Measurements from ENCODE around the gene FKBP1A. TPM values are rescaled to one million over a fixed set of nuclear protein-coding genes. Genes with fewer than 3 reads are reported as not detected.

The FKBP1A gene
- total RNA-seq, 1 experiment from 2014 or later = 196 TPM

- Mint-ChIP-seq H3K4me3 (no peak overlapping the region), H3K27me3 (ENCODE audit: low read depth) (peaks cover 1% of the 10 kb centered on the region; the same call in 1 of the 2 replicates), H3K4me1 (no peaks in the 10 kb centered on the region), H3K36me3 (ENCODE audit: insufficient read depth in 1 of 3, low read depth in 3 of 3) (peaks cover 0 to 18% (median 14%) of the 10 kb centered on the region in 3 experiments; a peak in 6 of 7 replicates), H3K9me3 (peaks cover 10 to 14% of the 10 kb centered on the region in 2 experiments), H3K27ac (peak overlapping the region in 1 of 3 experiments; percentile 36; a peak in 1 of 7 replicates)
- H2BK15ac ChIP-seq (ENCODE audit: low read depth, low read length) = no peak overlapping the region
- no peak overlapping the region for H4K8ac ChIP-seq (replicated peaks; ENCODE audit: insufficient read length, low read depth, low read length)
- no peak overlapping the region for H2BK120ac ChIP-seq (ENCODE audit: low read depth, low read length, poor library complexity, severe bottlenecking)
- H3K79me2 ChIP-seq (ENCODE audit: insufficient read depth, low read length) = no peaks in the 10 kb centered on the region
- H4K20me1 ChIP-seq (ENCODE audit: control insufficient read depth, insufficient read depth, insufficient read length) = no peaks in the 10 kb centered on the region
- H3K23ac ChIP-seq (ENCODE audit: insufficient read length, low read depth, low read length) = no peak overlapping the region
- H3K4me2 ChIP-seq (ENCODE audit: insufficient read depth, insufficient read length, low read length) = no peak overlapping the region
- H3K27me3 ChIP-seq (ENCODE audit: insufficient read depth, low read length) = no peaks in the 10 kb centered on the region; the same call in 1 of the 2 replicates
- no peak overlapping the region for H3K27ac ChIP-seq (ENCODE audit: insufficient read length, low read depth, low read length)
- H4K91ac ChIP-seq (ENCODE audit: insufficient read length, low read depth, low read length) = no peak overlapping the region
- H2BK5ac ChIP-seq (ENCODE audit: insufficient read length, low read length) = no peak overlapping the region
- no peak overlapping the region for H3K18ac ChIP-seq (ENCODE audit: insufficient read length, low read depth, low read length)
- no peak overlapping the region for H2BK12ac ChIP-seq (ENCODE audit: insufficient read length, low read depth, low read length)
- H2BK20ac ChIP-seq (ENCODE audit: low read depth, low read length, poor library complexity, severe bottlenecking) = no peak overlapping the region
- H3K4me1 ChIP-seq (ENCODE audit: insufficient read depth, low read length) = no peaks in the 10 kb centered on the region
- no peaks in the 10 kb centered on the region for H3K23me2 ChIP-seq (ENCODE audit: insufficient read length, low read depth, low read length, poor library complexity, severe bottlenecking)
- peak; percentile 13 for DNase-seq
- H2AFZ ChIP-seq (ENCODE audit: low read length) = no peak overlapping the region
- no peak overlapping the region for H4K5ac ChIP-seq (ENCODE audit: insufficient read length, low read depth, low read length)
- H3K9me3 ChIP-seq (ENCODE audit: control insufficient read depth, low read depth, low read length) = no peaks in the 10 kb centered on the region
- H3K79me1 ChIP-seq (ENCODE audit: insufficient read depth, low read depth, low read length, poor library complexity, severe bottlenecking) = no peaks in the 10 kb centered on the region
- no peak overlapping the region for H3T11ph ChIP-seq (ENCODE audit: low read length)
- H3K4ac ChIP-seq (ENCODE audit: low read depth, low read length) = no peak overlapping the region
- no CpG with 5 or more reads among the region's 4 CpGs for WGBS (ENCODE audit: extremely low coverage, insufficient read length, low lambda C conversion rate)
- no peak overlapping the region for H3K9ac ChIP-seq (ENCODE audit: extremely low read depth, insufficient read length, low read length)
- TF ChIP-seq, protein P1, sequence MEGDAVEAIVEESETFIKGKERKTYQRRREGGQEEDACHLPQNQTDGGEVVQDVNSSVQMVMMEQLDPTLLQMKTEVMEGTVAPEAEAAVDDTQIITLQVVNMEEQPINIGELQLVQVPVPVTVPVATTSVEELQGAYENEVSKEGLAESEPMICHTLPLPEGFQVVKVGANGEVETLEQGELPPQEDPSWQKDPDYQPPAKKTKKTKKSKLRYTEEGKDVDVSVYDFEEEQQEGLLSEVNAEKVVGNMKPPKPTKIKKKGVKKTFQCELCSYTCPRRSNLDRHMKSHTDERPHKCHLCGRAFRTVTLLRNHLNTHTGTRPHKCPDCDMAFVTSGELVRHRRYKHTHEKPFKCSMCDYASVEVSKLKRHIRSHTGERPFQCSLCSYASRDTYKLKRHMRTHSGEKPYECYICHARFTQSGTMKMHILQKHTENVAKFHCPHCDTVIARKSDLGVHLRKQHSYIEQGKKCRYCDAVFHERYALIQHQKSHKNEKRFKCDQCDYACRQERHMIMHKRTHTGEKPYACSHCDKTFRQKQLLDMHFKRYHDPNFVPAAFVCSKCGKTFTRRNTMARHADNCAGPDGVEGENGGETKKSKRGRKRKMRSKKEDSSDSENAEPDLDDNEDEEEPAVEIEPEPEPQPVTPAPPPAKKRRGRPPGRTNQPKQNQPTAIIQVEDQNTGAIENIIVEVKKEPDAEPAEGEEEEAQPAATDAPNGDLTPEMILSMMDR (conservative IDR thresholded peaks at IDR 0.05) = no peak
- no peak overlapping the region for H3K14ac ChIP-seq (ENCODE audit: insufficient read depth, low read length)
- no peak overlapping the region for H3K56ac ChIP-seq (ENCODE audit: insufficient read length, low read depth, low read length)
- no peak overlapping the region for H2AK5ac ChIP-seq (ENCODE audit: insufficient read length, low read length)
These were observed 47.7 kb downstream of the FKBP1A start for GRCh38 chr20:1345030-1345755.

Data from H9 (cell line).